HCT116 (cell line): ENCODE data around the gene SCARF2.
"Not testable (repeated sequence)": the region's sequence is repeated elsewhere in the genome, so short reads cannot be mapped to it uniquely, and the experiment has no call there.

Source experiments
- CEBPB ChIP-seq: IDR thresholded peaks from 2 replicates; pipeline ENCODE4 v1.6.1; 2012; ENCODE audit warnings: low read depth
- CTCF ChIP-seq, 3 experiments: fragments of 200-600 bp in 1 of 3; sonication (generic) in 1 of 3; IDR thresholded peaks in 2 of 3; conservative IDR thresholded peaks in 1 of 3; 2 replicates each; pipeline ENCODE4 v1.5.1; 2012 to 2017; ENCODE audit warnings: low read depth in 2 of 3, low read length in 2 of 3, antibody characterized with exemption in 1 of 3, borderline replicate concordance in 1 of 3, control low read depth in 1 of 3, mild to moderate bottlenecking in 1 of 3, mixed read lengths in 1 of 3, mixed run types in 1 of 3, moderate library complexity in 1 of 3; ENCODE audit not compliant: insufficient read depth in 1 of 3
- ELF1 ChIP-seq: IDR thresholded peaks from 2 replicates; pipeline ENCODE4 v1.6.1; 2012; ENCODE audit warnings: low read depth, borderline replicate concordance
- JUND ChIP-seq: IDR thresholded peaks from 2 replicates; pipeline ENCODE4 v1.6.1; 2012
- POLR2A ChIP-seq: IDR thresholded peaks from 2 replicates; pipeline ENCODE4 v1.7.0; 2011; ENCODE audit warnings: borderline replicate concordance; ENCODE audit not compliant: insufficient read depth, insufficient read length; ENCODE audit errors: extremely low read depth
- POLR2AphosphoS5 ChIP-seq: IDR thresholded peaks from 2 replicates; pipeline ENCODE4 v1.6.1; 2011; ENCODE audit warnings: mild to moderate bottlenecking, low read depth, low read length, moderate library complexity
- SP1 ChIP-seq: IDR thresholded peaks from 2 replicates; pipeline ENCODE4 v1.6.1; 2012; ENCODE audit warnings: low read depth
- TF ChIP-seq, protein P1 (sequence below): IDR thresholded peaks from 2 replicates; pipeline ENCODE4 v1.6.1; 2012; ENCODE audit warnings: low read depth
- TF ChIP-seq, protein P2 (sequence below): IDR thresholded peaks from 2 replicates; pipeline ENCODE4 v1.6.1; 2012

DNA sequence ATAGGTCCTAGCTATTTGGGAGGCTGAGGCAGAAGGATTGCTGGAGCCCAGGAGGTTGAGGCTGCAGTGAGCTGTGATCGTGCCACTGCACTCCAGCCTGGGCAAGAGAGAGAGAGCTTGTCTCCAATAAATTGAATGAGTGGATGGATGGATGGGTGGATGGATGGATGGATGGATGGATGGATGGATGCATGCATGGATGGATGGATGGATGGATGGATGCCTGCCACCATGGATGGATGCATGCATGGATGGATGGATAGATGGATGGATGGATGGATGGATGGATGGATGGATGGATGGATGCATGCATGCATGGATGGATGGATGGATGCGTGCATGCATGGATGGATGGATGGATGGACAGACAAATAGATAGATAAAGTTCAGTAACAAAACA lies 32.9 kb upstream of the SCARF2 start:
- TF ChIP-seq CTCF (IDR thresholded peaks at IDR 0.05 in 2 of 3, conservative IDR thresholded peaks at IDR 0.05 in 1 of 3; ENCODE audit: borderline replicate concordance in 1 of 3, insufficient read depth in 1 of 3, low read depth in 2 of 3, low read length in 2 of 3); CEBPB; SP1; JUND; POLR2A; ELF1; POLR2AphosphoS5: not testable (repeated sequence)
- TF ChIP-seq, protein P1, sequence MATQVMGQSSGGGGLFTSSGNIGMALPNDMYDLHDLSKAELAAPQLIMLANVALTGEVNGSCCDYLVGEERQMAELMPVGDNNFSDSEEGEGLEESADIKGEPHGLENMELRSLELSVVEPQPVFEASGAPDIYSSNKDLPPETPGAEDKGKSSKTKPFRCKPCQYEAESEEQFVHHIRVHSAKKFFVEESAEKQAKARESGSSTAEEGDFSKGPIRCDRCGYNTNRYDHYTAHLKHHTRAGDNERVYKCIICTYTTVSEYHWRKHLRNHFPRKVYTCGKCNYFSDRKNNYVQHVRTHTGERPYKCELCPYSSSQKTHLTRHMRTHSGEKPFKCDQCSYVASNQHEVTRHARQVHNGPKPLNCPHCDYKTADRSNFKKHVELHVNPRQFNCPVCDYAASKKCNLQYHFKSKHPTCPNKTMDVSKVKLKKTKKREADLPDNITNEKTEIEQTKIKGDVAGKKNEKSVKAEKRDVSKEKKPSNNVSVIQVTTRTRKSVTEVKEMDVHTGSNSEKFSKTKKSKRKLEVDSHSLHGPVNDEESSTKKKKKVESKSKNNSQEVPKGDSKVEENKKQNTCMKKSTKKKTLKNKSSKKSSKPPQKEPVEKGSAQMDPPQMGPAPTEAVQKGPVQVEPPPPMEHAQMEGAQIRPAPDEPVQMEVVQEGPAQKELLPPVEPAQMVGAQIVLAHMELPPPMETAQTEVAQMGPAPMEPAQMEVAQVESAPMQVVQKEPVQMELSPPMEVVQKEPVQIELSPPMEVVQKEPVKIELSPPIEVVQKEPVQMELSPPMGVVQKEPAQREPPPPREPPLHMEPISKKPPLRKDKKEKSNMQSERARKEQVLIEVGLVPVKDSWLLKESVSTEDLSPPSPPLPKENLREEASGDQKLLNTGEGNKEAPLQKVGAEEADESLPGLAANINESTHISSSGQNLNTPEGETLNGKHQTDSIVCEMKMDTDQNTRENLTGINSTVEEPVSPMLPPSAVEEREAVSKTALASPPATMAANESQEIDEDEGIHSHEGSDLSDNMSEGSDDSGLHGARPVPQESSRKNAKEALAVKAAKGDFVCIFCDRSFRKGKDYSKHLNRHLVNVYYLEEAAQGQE = not testable (repeated sequence)
- TF ChIP-seq, protein P2, sequence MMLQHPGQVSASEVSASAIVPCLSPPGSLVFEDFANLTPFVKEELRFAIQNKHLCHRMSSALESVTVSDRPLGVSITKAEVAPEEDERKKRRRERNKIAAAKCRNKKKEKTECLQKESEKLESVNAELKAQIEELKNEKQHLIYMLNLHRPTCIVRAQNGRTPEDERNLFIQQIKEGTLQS = not testable (repeated sequence)
